H7 (cell line): ENCODE measurements around the gene ACTR1A. TPM values are rescaled to one million over a fixed set of nuclear protein-coding genes. Genes with fewer than 3 reads are reported as not detected.
A peak's percentile ranks its signal among the peaks of the same experiment; 100 is the strongest.

Experiments
- DNase-seq: peaks from one replicate; pipeline ENCODE4 v3.0.0; 2012
- H3K27me3 ChIP-seq: 2 replicates; pipeline ENCODE4 v1.6.0; 2011; ENCODE audit warnings: mild to moderate bottlenecking, low read length; ENCODE audit not compliant: control insufficient read depth, insufficient read depth
- H3K36me3 ChIP-seq: replicated peaks from 2 replicates; pipeline ENCODE4 v1.5.1; 2011; ENCODE audit warnings: low read length; ENCODE audit not compliant: control insufficient read depth, insufficient read depth
- H3K4me3 ChIP-seq: 2 replicates; pipeline ENCODE4 v1.5.1; 2011; ENCODE audit warnings: low read depth, mild to moderate bottlenecking, control low read depth, low read length, moderate library complexity; ENCODE audit not compliant: insufficient read depth
- total RNA-seq: library from RNA; depleted of rRNA; stranded (reverse); fragments of >200 nt; shearing (Covaris generic); gene quantifications from 2 replicates; pipeline ENCODE4 v1.2.3, GENCODE V29; 2014

ACTR1A gene
- total RNA-seq, 1 experiment from 2014 or later = 180 TPM

DNA sequence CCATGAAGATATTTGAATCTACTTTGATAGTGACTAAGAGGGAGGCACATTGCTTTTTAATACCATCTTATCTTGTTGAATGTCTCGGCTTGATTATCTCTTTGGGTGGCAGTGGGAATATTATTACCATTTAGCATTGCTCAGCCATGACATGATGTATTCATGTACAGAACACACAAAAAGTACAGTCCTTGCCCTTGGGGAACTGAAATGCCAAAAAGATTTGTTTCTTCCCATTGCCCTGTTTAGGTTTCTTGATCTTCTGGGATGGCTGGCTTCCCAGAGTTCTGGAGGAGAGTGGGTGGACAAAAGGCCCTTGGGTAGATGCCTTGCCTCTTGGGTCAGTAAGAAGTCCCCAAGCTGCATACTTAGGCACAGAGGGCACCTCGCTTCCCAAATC lies 25.0 kb upstream of the ACTR1A start:
- H3K36me3 ChIP-seq = no peaks in the 10 kb centered on the region; the same call in 1 of the 2 replicates
- no peak for DNase-seq
- H3K4me3 ChIP-seq = no peak overlapping the region
- no peaks in the 10 kb centered on the region for H3K27me3 ChIP-seq

DNA sequence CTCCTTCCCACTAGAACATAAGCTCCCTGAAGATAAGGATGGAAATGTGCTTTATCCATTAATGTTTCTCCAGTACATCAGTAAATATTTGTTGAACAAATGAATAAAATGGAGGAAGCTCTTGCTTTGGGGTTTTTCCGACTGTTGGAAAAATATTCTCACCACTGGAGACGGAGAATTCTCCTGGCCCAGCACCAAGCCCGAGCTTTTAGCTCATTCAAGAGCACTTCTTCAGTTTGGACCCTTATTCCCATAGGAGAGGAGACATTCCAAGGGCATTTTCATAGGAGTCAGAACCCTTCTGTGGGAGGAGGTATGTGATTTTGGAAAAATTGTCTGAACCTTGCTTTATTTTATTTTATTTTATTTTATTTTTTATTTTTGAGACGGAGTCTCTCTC lies 22.2 kb upstream of the ACTR1A start:
- Histone ChIP-seq H3K4me3 (no peak overlapping the region), H3K36me3 (no peaks in the 10 kb centered on the region; the same call in 1 of the 2 replicates)

DNA sequence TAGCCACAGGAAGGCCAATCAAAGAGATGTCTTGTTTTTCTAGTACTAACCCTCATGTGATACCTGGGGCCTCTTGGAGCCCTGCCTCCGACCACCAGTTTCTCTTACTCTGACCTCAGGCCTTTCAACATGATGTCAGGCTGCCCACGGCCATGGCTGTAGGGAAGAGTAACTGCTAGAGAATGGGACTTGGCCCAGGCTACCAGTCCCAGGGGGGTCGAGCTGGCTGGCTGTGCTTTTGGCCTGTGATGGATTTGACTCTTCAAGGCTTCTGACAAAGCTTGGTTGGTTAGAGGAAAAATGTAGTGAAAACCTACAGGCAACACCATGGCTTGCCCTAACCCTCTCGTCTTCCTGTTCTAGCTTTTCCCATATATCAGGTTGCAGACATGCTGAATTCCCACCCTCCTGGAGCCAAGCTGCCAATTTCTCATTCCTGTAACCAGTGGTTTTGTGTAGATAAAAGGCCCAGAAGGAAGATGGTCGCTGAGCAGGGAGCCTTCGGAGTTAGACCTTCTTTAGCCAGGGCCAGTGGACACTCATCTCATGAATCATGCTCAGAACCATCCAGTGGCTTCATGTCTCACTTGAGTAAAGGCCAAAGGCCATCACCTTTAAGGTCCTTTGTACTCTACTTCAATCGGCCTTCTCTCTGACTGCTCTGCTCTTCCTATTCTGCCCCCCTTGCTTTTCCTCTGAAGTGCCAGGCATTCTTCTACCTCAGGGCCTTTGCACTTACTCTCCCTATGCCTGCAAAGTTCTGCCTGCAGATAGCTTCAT lies 20.9 kb upstream of the ACTR1A start:
- H3K36me3 ChIP-seq = no peaks in the 10 kb centered on the region; the same call in 1 of the 2 replicates
- no peak overlapping the region for H3K4me3 ChIP-seq
- no peak for DNase-seq
- H3K27me3 ChIP-seq = no peaks in the 10 kb centered on the region

More for the DNA sequence above, 22.2 kb upstream of the ACTR1A start:
- DNase-seq = no peak
- H3K27me3 ChIP-seq = no peaks in the 10 kb centered on the region

DNA sequence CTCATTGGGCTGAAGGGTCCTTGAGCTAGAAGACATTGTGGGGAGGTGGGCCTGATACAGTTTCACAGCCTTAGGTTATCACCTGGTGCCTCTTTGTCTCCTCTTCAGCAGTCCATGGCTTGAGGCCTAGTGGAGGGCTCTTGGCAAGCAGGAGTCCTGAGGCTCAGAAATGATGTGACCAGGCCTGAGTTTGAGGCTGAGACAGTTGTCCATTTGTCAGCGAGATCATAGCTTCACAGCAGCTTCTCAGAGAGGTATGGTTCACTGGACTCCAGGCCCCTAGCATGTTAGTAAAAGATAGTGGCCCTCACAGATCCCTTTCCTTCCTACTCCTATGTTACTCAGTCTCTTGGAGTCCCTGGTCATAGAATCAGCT lies 20.4 kb upstream of the ACTR1A start:
- Histone ChIP-seq H3K36me3 (no peaks in the 10 kb centered on the region; the same call in 1 of the 2 replicates), H3K4me3 (no peak overlapping the region), H3K27me3 (no peaks in the 10 kb centered on the region)
- DNase-seq = no peak

DNA sequence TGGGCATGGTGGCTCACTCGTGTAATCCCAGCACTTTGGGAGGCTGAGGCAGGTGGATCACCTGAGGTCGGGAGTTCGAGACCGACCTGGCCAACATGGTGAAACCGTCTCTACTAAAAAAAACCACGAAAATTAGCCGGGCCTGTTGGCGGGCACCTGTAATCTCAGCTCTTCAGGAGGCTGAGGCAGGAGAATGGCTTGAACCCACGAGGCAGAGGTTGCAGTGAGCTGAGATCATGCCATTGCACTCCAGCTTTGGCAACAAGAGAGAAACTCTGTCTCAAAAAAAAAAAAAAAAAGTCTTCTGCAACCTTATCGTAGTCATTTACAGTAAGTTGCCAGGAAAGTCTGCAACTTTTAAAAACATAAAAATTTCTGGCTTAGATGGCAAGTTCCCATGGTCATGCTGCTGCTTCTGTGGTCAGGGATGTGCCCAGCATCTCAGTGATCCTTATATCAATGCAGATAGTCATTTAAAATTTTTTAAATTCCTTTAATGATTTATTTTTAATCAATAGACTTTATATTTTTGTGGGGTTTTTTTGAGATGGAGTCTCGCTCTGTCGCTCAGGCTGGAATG lies 16.8 kb upstream of the ACTR1A start:
- DNase-seq = no peak
- no peaks in the 10 kb centered on the region; the same call in 1 of the 2 replicates for H3K36me3 ChIP-seq
- H3K4me3 ChIP-seq = no peak overlapping the region
- H3K27me3 ChIP-seq = no peaks in the 10 kb centered on the region

DNA sequence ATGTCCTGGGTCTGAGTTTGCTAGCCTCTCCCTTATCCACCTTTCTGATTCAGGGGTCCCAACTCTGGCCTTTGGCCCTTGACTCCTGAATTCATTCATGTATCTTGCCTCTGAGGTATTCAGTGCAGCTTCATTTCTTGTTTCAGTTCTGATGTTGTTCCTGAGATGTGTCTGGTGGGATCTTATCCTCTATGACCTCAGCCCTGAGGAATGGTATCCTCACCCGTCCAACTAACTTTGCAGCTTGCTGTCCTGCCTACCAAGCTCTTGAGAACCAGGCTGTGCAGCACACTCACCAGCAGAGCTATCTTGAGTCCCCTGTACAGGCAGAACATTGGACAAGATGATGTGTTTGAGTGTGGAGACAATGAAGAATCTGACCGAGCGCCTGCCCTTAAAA lies 15.0 kb upstream of the ACTR1A start:
- Histone ChIP-seq H3K4me3 (no peak overlapping the region), H3K27me3 (no peaks in the 10 kb centered on the region), H3K36me3 (no peaks in the 10 kb centered on the region)
- DNase-seq = no peak

DNA sequence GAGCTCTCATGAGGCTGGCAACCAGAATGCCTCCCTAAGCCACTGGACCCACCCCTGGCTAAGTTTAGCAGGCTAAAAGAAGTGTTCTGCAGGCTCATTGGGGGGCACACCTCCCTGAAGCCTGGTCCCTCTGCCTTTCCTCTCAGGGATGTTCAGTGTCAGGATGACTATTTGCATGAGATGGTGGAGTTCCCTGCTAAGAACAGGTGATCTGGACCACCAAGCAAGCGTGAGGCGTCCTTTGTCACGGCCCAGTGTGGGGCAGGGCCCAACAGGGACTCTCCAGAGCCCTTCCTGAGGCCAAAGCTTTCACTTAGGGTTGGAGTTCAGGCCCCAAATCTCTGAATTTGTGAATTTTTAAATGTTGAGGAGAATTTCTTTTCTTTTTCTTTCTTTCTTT lies 13.2 kb upstream of the ACTR1A start:
- Histone ChIP-seq H3K4me3 (no peak overlapping the region), H3K36me3 (no peaks in the 10 kb centered on the region), H3K27me3 (no peaks in the 10 kb centered on the region)
- peak; percentile 62 for DNase-seq

DNA sequence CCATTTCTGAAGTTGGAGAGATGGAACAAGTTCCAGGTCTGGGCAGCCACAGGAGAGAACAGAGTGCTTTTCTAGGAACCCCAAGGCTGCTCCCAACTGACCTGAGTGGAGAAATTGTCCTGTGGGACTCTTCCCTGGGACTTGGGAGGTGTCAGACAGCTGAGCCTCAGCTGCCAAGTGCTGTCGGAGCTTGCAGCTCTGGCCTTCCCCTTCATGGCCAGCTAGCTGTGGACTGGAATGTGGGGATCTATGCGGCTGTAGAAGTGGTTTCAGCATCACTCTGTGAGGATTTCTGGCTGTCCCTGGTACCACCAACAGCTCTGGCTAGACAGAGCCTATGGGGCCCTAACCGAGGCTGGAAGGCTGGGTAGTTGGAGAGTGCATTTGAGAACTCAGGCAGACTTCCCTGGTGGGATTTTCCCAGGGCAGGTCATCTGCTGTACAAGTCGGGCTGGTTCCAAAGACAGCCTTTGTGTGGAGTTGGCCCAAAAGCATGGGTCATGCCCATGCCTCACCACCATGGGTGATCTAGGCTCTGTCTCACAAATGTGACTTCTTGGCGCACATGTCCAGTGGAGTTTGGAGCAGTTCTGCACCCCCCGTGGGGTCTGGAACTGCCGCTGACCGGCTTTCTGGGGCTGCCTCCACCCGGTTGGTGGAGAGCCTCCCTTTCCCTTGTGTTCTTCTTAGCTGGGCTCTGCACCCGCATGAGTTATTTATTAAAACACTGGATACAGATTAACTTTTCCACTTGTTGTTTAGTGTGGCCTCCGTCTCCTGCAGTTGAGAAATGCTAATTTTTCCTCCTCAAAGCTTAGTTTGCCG lies 12.2 kb upstream of the ACTR1A start:
- H3K4me3 ChIP-seq = no peak overlapping the region
- no peak for DNase-seq
- H3K36me3 ChIP-seq = no peaks in the 10 kb centered on the region
- no peaks in the 10 kb centered on the region for H3K27me3 ChIP-seq

DNA sequence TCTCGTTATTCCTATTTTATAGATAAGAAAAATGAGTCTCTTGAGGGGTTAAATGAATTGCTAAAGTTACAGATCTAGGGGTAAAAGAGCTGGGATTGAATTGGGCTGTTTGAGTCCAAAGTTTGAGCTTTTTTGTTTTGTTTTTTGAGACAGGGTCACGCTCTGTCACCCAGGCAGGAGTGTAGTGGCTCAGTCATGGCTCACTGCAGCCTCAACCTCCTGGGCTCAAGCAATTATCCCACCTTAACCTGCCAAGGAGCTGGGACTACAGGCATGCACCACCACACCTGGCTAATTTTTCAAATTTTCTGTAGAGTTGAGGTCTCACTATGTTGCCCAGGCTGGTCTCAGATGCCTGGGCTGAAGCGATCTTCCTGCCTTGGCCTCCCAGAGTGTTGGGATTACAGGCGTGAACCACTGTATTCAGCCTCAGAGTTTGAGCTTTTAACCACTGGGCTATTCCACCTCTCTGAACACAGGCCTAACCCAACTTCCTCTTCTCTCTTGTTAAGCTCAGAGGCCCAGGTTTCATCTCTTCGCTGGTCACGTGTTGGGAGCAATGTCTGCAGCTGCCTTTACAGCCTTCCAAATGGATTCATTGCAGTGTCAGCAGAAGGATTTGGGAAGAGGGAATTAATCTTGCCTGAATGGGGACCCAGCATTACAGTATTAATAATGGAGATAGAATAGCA lies 9.2 kb upstream of the ACTR1A start:
- Histone ChIP-seq H3K36me3 (peaks cover 4% of the 10 kb centered on the region), H3K4me3 (no peak overlapping the region), H3K27me3 (no peaks in the 10 kb centered on the region)
- no peak for DNase-seq

DNA sequence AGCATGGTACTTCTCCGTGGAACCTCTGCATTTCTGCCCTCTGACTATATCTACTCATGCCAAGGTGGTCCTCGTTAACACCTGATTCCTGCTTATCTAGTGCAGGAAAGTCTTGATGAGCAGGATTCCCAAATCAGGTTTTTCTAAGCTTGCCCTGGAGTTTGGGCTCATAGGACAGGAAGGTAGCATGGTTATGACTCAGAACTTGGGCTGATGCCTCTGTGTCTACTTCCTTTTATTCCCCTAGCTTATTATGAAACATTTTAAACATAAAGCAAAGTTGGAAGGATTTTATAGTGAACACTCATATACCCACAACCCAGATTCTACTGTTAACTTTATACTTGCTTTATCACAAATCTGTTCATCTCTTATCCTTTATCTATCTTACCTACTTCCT lies 6.9 kb upstream of the ACTR1A start:
- Histone ChIP-seq H3K36me3 (peaks cover 4% of the 10 kb centered on the region), H3K4me3 (no peak overlapping the region), H3K27me3 (peaks cover 4% of the 10 kb centered on the region; the same call in 1 of the 2 replicates)
- no peak for DNase-seq

DNA sequence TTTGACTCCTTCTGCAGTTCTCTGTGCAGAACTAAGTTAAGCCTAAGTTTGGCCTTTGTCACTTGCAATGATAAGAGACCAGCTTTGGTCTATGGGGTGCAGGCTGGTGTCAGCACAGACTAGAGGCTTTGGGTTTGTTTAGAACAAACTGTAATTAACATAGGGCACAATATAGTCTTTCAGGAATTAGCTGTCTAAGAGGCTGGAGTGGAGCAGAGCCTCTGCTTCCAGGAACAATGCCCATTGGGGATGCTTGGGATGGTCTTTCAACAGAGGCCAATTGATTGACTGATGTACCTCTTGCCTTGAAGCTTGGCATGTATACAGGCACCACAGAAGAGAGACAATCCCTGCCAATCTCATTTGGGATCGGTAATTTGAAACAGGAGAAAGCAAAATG lies 6.0 kb upstream of the ACTR1A start:
- H3K4me3 ChIP-seq = no peak overlapping the region
- peaks cover 4% of the 10 kb centered on the region for H3K36me3 ChIP-seq
- DNase-seq = no peak
- H3K27me3 ChIP-seq = peaks cover 4% of the 10 kb centered on the region; the same call in 1 of the 2 replicates

DNA sequence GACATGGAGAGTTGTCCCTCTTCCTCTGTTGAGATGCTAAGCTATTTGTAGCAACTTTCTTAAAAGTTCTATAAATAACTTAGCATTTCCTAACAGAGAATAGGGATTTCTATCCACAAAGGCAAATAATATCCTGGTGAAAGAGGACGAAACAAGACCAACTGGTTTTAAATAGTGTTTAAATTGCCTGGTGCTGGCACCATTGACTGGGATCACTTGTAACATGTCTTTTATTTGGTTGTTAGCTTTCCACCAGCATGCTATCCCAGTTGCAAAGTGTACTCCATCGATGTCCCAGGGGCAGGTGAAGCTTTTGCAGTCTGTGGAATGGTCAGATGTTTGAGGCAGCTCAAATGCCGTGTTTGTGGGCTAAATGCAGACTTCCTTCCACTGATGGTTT lies 5.0 kb upstream of the ACTR1A start:
- Histone ChIP-seq H3K27me3 (peaks cover 4% of the 10 kb centered on the region; the same call in 1 of the 2 replicates), H3K4me3 (no peak overlapping the region), H3K36me3 (peaks cover 4% of the 10 kb centered on the region)
- DNase-seq = no peak

DNA sequence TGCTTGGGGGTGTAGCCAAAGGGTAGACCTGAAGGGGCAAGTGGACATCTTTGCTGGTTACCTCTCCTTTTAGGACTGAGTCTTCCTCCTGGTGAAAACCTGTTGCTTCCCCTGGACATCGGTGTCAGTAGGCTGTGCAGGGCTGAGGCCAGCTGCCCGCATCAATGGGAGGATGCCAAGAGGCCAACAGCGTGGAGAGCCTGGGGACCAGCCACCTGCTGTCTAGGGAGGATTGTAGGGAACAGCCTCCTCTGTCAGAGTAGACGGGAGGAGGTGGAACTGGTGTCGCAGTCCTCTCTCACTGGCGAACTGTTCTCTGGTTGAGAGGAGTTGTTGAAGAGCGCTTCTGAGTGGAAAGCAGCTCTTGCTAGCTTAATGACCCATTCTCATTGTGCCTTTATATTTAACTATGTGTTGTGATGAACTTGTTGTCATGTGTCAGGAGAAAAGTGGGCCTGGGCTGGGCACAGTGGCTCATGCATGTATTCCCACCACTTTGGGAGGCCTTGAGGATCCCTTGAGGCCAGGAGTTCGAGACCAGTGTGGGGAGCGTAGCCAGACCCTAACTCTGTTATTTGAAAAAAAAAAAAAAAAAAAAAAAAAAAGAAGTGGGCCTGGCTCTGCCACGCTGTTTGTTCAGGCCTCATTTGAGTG lies 3.1 kb upstream of the ACTR1A start:
- Histone ChIP-seq H3K36me3 (peaks cover 4% of the 10 kb centered on the region), H3K4me3 (no peak overlapping the region), H3K27me3 (peaks cover 4% of the 10 kb centered on the region; the same call in 1 of the 2 replicates)
- no peak for DNase-seq

DNA sequence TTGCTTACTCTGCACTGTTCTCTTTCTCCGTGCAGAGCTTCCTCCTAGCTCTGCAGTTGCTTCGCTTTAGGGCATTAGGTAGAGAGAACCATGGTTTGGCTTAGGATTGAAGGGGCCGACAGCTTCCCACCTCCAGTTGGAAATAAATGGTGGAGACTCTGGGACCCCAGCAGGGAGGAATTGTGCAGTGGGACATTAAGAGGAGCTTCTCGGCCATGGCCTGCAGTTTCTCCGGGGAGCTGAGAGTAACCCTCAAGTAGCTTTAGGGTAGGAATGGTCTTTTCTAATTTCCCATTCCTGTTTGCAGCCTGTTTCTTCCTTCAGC lies 2.4 kb upstream of the ACTR1A start:
- Histone ChIP-seq H3K36me3 (peaks cover 4% of the 10 kb centered on the region), H3K27me3 (peaks cover 4% of the 10 kb centered on the region; the same call in 1 of the 2 replicates), H3K4me3 (peak overlapping the region; percentile 65)
- DNase-seq = no peak
